ENCODE results near the gene MPLKIP.
"Not testable (repeated sequence)": the region's sequence is repeated elsewhere in the genome, so short reads cannot be mapped to it uniquely, and the experiment has no call there.

The MPLKIP gene

GRCh38 chr7:40134428-40135316 is at the start of gene MPLKIP, which contains the start of gene SUGCT:
MPLKIP (minus strand) TSS chr7:40134622; CDS start chr7:40134567, 55 bp downstream.
SUGCT (plus strand) TSS chr7:40135005.
- DNase-seq = peak; percentile 48 to 98 (median 88)

- DNase-seq = no peak
These were observed 48.0 kb upstream of the MPLKIP start for GRCh38 chr7:40182452-40182851.

GRCh38 chr7:40177071-40177470 is 42.6 kb upstream of the MPLKIP start:
- no peak for DNase-seq

GRCh38 chr7:40175725-40176510 is 41.5 kb upstream of the MPLKIP start:
- no peak for DNase-seq

GRCh38 chr7:40175256-40175655 is 40.8 kb upstream of the MPLKIP start:
- DNase-seq = not testable (repeated sequence)

- DNase-seq = not testable (repeated sequence)
These were observed 38.7 kb upstream of the MPLKIP start for GRCh38 chr7:40173121-40173520.

GRCh38 chr7:40168266-40168665 is 33.8 kb upstream of the MPLKIP start:
- not testable (repeated sequence) for DNase-seq

- DNase-seq = no peak
These were observed 32.9 kb upstream of the MPLKIP start for GRCh38 chr7:40167291-40167690.

- DNase-seq = no peak
These were observed 30.8 kb upstream of the MPLKIP start for GRCh38 chr7:40165216-40165615.

- no peak for DNase-seq
These were observed 28.1 kb upstream of the MPLKIP start for GRCh38 chr7:40162516-40162915.

- no peak for DNase-seq
These were observed 22.6 kb upstream of the MPLKIP start for GRCh38 chr7:40156988-40157387.

- no peak for DNase-seq
These were observed 17.1 kb upstream of the MPLKIP start for GRCh38 chr7:40151504-40151903.

- no peak for DNase-seq
These were observed 14.2 kb upstream of the MPLKIP start for GRCh38 chr7:40148671-40149070.

- DNase-seq = not testable (repeated sequence)
These were observed 13.8 kb upstream of the MPLKIP start for GRCh38 chr7:40148247-40148580.

- no peak for DNase-seq
These were observed 13.2 kb upstream of the MPLKIP start for GRCh38 chr7:40147371-40148246.

GRCh38 chr7:40145596-40146130 is 11.2 kb upstream of the MPLKIP start:
- DNase-seq = not testable (repeated sequence)

- DNase-seq = not testable (repeated sequence)
These were observed 7.5 kb upstream of the MPLKIP start for GRCh38 chr7:40141916-40142315.

- not testable (repeated sequence) for DNase-seq
These were observed 5.5 kb upstream of the MPLKIP start for GRCh38 chr7:40139891-40140290.

- no peak for DNase-seq
These were observed 4.6 kb upstream of the MPLKIP start for GRCh38 chr7:40138973-40139372.

GRCh38 chr7:40137563-40137962 is 3.1 kb upstream of the MPLKIP start:
- DNase-seq = no peak

- peak in 2 of 58 donors; percentile 31 to 41 for DNase-seq
These were observed 842 bp upstream of the MPLKIP start for GRCh38 chr7:40135317-40135610.

All from anterior cingulate cortex (tissue), 58 donors.